Stomach (tissue), 9 donors: ENCODE results near the gene ANKRD6. TPM values are rescaled to one million over a fixed set of nuclear protein-coding genes. Genes with fewer than 3 reads are reported as not detected.

ENCODE experiments used
- DNase-seq, 2 donors: peaks; one replicate each; pipeline versions ENCODE4 v3.0.0 to v3.0.0-alpha.2; 2013 to 2019
- H3K27ac ChIP-seq, 5 donors: fragments of 200-600 bp in 4 of 5; sonication (generic) in 4 of 5; one replicate each; pipeline ENCODE4 v1.5.1; 2013 to 2019; ENCODE audit warnings: mild to moderate bottlenecking in 1 of 5, moderate library complexity in 1 of 5
- H3K27me3 ChIP-seq, 3 donors: fragments of 200-600 bp; sonication (generic); one replicate each; pipeline ENCODE4 v1.5.1; 2017 to 2019; ENCODE audit warnings: mixed run types in 1 of 3
- H3K36me3 ChIP-seq, 4 donors: fragments of 200-600 bp; sonication (generic); 1 replicate in 3 of 4; 2 replicates in 1 of 4; pipeline ENCODE4 v1.5.1; 2016 to 2019
- H3K4me1 ChIP-seq, 4 donors: fragments of 200-600 bp; sonication (generic); one replicate each; pipeline ENCODE4 v1.5.1; 2016 to 2019
- H3K4me3 ChIP-seq, 4 donors: fragments of 200-600 bp; sonication (generic) in 3 of 4; one replicate each; pipeline ENCODE4 v1.5.1; 2016 to 2019; ENCODE audit warnings: mild to moderate bottlenecking in 1 of 4
- H3K9me3 ChIP-seq, 4 donors: fragments of 200-600 bp; sonication (generic); one replicate each; pipeline ENCODE4 v1.5.1; 2016 to 2019
- EP300 ChIP-seq: sonication (generic); formaldehyde crosslinking; IDR thresholded peaks from one replicate; pipeline ENCODE4 v1.6.1; 2017; ENCODE audit warnings: antibody characterized with exemption
- POLR2A ChIP-seq, 4 donors: fragments of 450-650 bp; IDR thresholded peaks; one replicate each; pipeline ENCODE4 v1.6.1; 2016; ENCODE audit warnings: antibody characterized with exemption in 4 of 4, control low read depth in 2 of 4, mild to moderate bottlenecking in 1 of 4, moderate library complexity in 1 of 4
- POLR2AphosphoS5 ChIP-seq, 3 donors: sonication (generic); formaldehyde crosslinking; IDR thresholded peaks; one replicate each; pipeline ENCODE4 v1.6.1; 2016; ENCODE audit warnings: antibody characterized with exemption in 3 of 3
- WGBS, 5 donors: extraction: QIAGEN DNeasy Blood & Tissue Kit in 3 of 5; methylation state at CpG; one replicate each; pipeline versions ENCODE4 v1.1.5 to v1.1.7; 2013 to 2018; 5-methylcytosine and 5-hydroxymethylcytosine counted together
- intact Hi-C: fragments of 100-400 bp; cut with DNase I; formaldehyde crosslinking; loops from one replicate; pipeline ENCODE4 v1.15.1; 2023; ENCODE audit warnings: low total_unique reads
- polyA plus RNA-seq, 3 donors: library from polyadenylated mRNA; stranded (reverse); fragments of 200-250 nt; gene quantifications; one replicate each; pipeline ENCODE4 v1.2.3, GENCODE V29; 2013
- total RNA-seq, 5 donors: library from RNA; depleted of rRNA; stranded (reverse); fragments of >200 nt; gene quantifications; one replicate each; pipeline versions ENCODE4 v1.1.0 to v1.2.3, GENCODE V29; 2014 to 2016
- TF ChIP-seq, protein P1 (sequence below), 7 experiments: fragments of 450-650 bp in 4 of 7; fragments of 200-600 bp in 3 of 7; sonication (generic) in 3 of 7; IDR thresholded peaks; one replicate each; pipeline ENCODE4 v1.5.1; 2016 to 2019; ENCODE audit warnings: antibody characterized with exemption in 7 of 7, control low read depth in 2 of 7, mild to moderate bottlenecking in 1 of 7
- donor health status: healthy with polysubstance abuse.
- donor health status: Bipolar disorder and iron deficiency.
- donor health status: healthy.

ANKRD6 gene
- total and polyA plus RNA-seq, 8 donors = 2.1 to 145 (median 6.1) TPM

DNA sequence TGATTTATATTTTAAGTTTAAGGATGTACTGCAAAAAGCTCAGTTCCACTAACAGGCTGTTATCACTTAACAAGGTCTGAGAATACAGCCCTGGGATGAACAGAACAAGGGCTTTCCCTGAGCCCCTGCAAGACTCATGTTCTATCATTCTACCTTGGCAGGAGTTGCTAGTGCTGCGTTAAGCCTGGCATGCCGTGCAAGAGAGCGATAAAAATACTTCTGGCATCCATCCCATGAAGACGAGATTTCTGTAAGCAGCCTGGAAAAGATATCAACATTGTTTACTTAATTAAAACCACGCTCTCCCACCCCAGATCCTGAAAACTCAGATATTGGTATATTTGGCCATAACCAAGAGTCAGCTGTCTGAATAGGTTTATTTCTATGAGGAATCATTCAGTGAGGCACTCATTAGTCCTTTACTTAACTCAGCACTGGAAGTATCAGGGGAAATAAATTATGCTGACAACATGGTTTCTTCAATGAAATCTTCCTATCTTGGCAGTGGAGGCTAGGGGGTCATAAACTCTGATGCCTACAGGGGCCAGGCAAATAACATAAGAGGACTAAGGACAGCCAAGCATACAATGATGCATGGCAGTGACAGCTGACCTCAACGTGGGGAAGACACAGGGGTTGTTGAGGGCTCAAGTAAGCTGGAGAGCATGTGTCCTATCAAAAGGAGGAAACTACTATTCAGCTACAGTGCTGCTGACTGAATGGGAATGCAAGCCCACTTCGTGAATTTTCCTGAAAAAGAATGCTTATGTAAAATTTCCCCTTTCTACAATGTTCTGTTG lies 243.2 kb downstream of the ANKRD6 start:
- Histone ChIP-seq H3K9me3 (no peaks in the 10 kb centered on the region), H3K36me3 (peaks cover 82 to 100% (median 100%) of the 10 kb centered on the region in 4 donors), H3K27me3 (no peaks in the 10 kb centered on the region), H3K27ac (no peak overlapping the region), H3K4me3 (no peak overlapping the region), H3K4me1 (no peaks in the 10 kb centered on the region)
- intact Hi-C loops = no loop called here
- peak in 1 of 2 donors; percentile 23 for DNase-seq
- TF ChIP-seq POLR2A (IDR thresholded peaks at IDR 0.05) = no peak
- no peak for TF ChIP-seq EP300
- TF ChIP-seq, protein P1, sequence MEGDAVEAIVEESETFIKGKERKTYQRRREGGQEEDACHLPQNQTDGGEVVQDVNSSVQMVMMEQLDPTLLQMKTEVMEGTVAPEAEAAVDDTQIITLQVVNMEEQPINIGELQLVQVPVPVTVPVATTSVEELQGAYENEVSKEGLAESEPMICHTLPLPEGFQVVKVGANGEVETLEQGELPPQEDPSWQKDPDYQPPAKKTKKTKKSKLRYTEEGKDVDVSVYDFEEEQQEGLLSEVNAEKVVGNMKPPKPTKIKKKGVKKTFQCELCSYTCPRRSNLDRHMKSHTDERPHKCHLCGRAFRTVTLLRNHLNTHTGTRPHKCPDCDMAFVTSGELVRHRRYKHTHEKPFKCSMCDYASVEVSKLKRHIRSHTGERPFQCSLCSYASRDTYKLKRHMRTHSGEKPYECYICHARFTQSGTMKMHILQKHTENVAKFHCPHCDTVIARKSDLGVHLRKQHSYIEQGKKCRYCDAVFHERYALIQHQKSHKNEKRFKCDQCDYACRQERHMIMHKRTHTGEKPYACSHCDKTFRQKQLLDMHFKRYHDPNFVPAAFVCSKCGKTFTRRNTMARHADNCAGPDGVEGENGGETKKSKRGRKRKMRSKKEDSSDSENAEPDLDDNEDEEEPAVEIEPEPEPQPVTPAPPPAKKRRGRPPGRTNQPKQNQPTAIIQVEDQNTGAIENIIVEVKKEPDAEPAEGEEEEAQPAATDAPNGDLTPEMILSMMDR (IDR thresholded peaks at IDR 0.05) = no peak
- TF ChIP-seq POLR2AphosphoS5 (IDR thresholded peaks at IDR 0.05) = no peak
- 31 to 62% (median 39%) methylated on average over 7 of the region's 7 CpGs for WGBS, 5 donors

DNA sequence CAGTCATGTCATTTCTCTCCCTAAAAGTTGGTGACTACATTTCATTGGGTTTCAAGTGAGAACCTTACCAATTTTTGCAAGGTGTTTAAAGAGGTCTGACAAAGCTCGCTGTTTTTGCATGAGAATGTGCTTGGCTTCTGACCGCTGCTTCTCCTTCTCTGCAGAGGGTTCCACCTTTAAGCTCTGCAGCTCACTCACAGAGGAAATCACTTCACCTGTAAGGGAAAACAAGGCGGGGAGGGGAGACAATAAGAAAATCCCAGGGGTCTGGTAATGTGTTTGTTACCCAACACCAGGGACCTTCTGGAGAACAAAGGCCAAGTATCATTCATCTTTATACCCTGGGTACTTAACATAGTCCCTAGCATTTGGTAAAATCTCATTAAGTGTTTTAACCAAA lies 245.6 kb downstream of the ANKRD6 start:
- Histone ChIP-seq H3K27ac (no peak overlapping the region), H3K4me3 (no peak overlapping the region), H3K4me1 (no peaks in the 10 kb centered on the region), H3K36me3 (peaks cover 73 to 100% (median 100%) of the 10 kb centered on the region in 4 donors), H3K9me3 (no peaks in the 10 kb centered on the region), H3K27me3 (no peaks in the 10 kb centered on the region)
- intact Hi-C loops = no loop called here
- TF ChIP-seq POLR2A (IDR thresholded peaks at IDR 0.05) = no peak
- 91 to 99% (median 93%) methylated on average over 3 of the region's 3 CpGs for WGBS, 5 donors
- DNase-seq = no peak

DNA sequence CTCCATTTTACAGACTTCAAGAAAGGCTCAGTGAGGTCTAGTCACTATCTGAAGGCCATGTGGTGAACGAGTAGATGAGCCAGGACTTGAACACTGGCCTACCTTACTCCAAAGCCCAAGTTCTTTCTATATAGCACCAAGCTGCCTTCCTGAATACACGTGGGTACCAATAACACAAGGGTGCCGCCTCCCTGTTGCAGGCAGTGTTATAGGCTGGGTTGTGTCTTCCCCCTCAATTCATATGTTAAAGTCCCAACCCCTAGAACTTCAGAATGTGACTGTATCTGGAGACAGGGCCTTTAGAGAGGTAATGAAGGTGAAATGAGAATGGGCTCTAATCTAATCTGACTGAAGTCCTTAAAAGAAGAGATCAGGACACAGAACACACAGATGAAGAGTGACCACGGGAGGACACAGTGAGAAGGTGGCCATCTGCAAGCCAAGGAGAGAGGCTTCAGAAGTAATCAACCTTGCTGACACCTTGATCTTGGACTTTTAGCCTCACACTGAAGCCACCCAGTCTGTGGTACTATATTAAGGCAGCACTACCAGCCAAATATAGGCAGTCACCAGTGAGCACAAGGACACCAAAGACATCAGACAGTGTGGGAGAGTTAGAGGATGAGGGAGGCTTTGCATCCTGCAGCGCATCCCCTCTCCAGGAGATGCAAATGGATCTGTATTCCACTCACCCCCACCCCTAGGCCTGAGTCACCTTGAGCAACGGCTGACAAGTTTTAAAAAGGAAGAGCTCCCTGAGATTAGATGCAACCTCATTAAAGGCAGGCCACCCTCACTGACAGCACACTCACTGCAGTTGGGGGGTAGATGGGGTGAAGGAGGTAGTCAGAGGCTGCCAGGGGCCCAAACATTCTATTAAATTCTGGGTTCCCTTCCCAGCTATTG lies 246.5 kb downstream of the ANKRD6 start:
- Histone ChIP-seq H3K4me1 (no peaks in the 10 kb centered on the region), H3K9me3 (no peaks in the 10 kb centered on the region), H3K27me3 (no peaks in the 10 kb centered on the region), H3K27ac (no peak overlapping the region), H3K36me3 (peaks cover 73 to 100% (median 100%) of the 10 kb centered on the region in 4 donors), H3K4me3 (no peak overlapping the region)
- intact Hi-C loops = no loop called here
- TF ChIP-seq, protein P1 (IDR thresholded peaks at IDR 0.05) = no peak
- TF ChIP-seq POLR2AphosphoS5 (IDR thresholded peaks at IDR 0.05) = no peak
- TF ChIP-seq POLR2A (IDR thresholded peaks at IDR 0.05) = no peak
- no peak for TF ChIP-seq EP300
- DNase-seq = no peak
- 79 to 88% (median 81%) methylated on average over 6 of the region's 6 CpGs for WGBS, 5 donors

DNA sequence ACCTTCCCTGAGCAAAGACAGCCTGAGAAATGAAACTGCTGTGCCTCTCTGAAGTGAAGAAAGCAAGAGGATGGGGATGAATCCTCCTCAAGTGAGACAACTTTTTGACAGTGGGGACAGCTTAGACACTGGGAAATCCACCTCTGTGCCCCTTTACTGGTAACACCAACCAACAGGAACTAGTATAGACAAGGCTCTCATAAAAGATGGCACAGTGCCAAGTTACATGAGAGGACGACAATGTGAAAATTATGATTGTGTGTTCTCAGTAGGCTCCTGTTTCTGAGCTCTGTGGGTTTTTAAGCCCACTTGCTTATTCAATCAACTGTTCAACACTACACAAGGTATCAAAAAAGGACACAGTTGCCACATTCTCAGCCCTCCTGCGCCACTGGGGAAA lies 247.2 kb downstream of the ANKRD6 start:
- Histone ChIP-seq H3K9me3 (no peaks in the 10 kb centered on the region), H3K27ac (no peak overlapping the region), H3K4me1 (no peaks in the 10 kb centered on the region), H3K36me3 (peaks cover 73 to 100% (median 100%) of the 10 kb centered on the region in 4 donors), H3K27me3 (no peaks in the 10 kb centered on the region), H3K4me3 (no peak overlapping the region)
- WGBS, 5 donors = 82 to 100% (median 88%) methylated on average over 2 of the region's 2 CpGs
- no peak for DNase-seq
- intact Hi-C loops = no loop called here
- TF ChIP-seq, protein P1 (IDR thresholded peaks at IDR 0.05) = no peak
- TF ChIP-seq POLR2A (IDR thresholded peaks at IDR 0.05) (no peak), POLR2AphosphoS5 (IDR thresholded peaks at IDR 0.05) (no peak), EP300 (no peak)
